Activated CD4-positive, alpha-beta T cell treated with anti-CD3 and anti-CD28 coated beads, Interleukin-2, amount 50 U/mL, for 24 hours (primary cell): Measurements from ENCODE around the gene CRYBB3.
"Not testable (repeated sequence)": the region's sequence is repeated elsewhere in the genome, so short reads cannot be mapped to it uniquely, and the experiment has no call there.

Experiments used
- DNase-seq, 2 donors: peaks; one replicate each; pipeline ENCODE4 v3.0.0-alpha.2; 2020; ENCODE audit warnings: low read depth in 1 of 2, low spot score in 1 of 2

CRYBB3 gene

DNA sequence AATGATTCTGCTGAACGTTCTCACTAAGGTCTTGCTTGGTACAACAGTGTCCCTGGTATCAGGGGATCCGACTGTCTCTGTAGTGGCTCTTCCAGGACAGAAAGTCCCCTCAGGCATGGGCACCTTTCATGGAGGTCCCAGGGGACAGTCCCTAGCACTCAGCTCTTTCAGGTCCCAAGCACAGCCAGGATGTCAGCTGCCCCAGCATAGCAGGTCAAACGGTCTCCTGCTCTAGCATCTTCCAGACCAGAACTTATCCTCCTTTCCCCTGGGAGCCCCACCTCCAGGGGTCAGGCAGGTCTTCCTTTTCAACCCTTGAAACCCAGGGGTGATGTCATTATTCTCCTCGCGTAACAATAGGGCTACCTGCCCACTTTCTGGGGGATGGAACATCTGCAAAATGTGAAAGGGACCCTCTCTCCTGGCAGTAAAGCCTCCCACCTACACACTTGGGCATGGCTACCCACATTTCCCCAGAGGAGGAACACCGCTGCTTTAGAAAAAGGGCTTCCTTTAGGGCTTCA, 24.7 kb upstream of the CRYBB3 start:
- no peak for DNase-seq

DNA sequence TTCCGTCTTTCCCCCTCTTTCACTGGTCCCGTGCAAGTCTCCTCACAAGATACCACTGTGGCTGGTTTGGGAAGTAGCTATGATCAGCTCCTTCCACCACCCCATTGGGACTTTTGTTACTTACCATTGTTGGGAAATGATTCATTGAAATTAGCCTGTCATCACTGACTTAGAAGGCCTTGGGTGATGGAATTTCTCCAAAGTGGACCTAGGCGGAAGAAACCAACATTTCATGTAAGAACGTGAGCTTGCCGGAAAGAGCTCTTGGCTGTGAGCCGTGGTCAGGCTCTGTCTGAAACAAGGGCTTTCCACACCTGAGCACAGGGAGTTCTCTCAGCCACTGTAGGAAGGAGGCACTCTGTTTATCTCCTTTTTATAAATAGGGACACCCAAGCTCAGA, 23.5 kb upstream of the CRYBB3 start:
- no peak for DNase-seq

DNA sequence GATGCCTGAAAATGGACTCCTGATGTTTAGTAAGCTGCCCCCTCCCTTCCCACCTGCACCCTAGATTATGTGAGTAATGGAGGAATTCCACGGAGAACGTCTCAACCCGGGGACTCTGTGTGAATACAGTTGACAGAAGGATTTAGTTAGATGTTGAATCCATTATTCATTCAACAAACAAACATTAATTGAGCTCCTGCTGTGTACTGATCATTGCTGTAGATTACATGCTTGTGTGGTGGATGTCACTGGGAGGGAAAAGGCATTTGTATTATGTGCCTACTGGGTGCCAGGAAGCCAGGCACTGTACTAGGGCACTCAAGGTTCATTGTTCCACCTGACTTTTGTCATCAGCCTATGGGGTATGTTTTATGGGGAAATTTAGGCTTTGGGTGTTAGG, 22.9 kb upstream of the CRYBB3 start:
- DNase-seq: no peak

DNA sequence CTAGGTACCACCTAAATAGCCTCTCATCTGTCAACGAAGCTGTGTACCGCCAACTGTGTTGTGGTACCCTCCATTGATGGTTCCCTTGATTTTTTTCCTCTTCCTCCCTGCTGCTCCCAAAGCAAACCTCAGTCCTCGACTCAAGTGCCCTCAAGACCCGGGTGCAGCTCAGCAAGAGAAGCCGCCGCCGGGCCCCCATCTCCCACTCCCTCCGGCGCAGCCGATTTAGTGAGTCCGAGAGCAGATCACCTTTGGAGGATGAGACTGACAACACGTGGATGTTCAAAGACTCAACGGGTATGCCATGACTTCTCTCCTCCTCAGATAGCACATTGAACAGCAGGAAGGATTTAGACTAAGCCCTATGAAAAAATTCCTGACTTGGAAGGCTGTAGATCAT, 22.4 kb upstream of the CRYBB3 start:
- no peak for DNase-seq

DNA sequence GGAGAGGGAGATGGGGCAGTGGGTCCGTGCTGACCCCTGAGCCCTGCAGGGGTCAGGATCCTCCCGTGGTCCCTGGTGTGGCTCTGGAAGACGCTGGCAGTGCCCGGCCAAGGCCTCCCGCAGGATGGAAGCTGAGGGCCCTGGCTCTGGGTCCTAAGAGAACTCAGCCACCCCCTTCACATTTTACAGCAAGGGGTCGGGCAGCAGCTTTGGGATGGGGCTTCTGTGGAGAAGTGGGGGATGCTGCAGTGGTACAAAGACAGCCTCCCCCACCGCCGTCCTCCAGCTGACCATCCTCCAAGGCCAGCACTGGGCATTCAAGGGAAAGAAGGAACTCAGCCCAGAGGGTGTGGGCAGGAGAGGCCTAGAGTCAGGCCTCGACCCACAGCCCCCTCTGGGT, 21.8 kb upstream of the CRYBB3 start:
- DNase-seq: no peak

DNA sequence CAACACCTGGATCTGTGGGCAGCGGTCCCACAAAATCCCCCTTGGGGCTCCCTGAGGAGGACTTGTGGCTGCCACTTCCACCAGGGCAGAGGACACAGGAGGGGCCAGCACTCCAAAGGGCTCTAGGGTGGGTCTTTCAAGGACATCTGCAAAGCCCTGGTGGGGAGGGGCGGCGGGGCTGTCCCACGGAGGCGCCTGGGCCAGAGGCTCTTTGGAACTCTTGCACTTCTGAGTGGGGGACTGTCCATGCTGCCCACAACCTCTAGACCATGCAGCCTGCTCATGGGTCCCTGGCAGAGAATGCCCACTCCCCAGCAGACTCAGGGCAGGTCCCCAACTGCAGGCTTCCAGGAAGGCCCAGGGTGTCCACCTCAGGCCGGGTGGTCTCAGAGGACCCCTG, 21.3 kb upstream of the CRYBB3 start:
- DNase-seq: not testable (repeated sequence)

DNA sequence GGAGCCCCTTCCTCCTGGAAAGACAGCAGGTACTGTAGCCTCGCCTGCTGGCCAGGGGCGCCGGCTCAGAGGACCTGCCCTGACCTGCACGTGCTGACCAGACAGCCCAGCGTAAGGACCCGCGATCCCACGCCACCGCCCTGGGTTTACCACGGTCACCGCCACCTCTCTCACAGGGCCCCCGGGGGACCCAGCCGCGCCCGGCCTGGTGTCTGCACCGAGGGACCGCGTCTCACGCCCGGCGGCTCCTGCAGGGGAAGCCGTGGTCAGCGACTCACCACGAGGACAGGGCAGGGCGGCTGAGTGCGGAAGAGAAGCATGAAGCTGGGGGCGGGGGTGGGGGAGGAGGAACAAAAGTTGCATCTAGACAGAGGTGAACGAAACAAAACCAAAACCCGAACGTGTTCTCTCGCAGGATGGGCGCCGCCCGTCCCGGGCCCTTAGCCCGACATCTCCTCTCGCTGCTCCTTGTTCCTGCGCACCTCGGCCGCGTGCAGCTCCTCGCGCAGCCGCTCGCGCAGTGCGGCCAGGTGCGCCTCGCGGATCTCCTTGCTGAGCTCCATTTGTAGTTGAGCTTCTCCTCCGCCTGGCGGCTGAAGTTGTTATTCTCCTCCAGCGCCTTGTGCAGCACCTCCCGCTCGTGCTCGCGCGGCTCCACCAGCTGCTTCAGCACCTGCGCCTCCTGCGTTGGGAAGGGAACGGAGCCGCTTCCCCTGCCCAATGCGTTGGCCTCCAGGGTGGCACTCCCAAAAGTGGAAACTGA, 20.6 kb upstream of the CRYBB3 start:
- not testable (repeated sequence) for DNase-seq

DNA sequence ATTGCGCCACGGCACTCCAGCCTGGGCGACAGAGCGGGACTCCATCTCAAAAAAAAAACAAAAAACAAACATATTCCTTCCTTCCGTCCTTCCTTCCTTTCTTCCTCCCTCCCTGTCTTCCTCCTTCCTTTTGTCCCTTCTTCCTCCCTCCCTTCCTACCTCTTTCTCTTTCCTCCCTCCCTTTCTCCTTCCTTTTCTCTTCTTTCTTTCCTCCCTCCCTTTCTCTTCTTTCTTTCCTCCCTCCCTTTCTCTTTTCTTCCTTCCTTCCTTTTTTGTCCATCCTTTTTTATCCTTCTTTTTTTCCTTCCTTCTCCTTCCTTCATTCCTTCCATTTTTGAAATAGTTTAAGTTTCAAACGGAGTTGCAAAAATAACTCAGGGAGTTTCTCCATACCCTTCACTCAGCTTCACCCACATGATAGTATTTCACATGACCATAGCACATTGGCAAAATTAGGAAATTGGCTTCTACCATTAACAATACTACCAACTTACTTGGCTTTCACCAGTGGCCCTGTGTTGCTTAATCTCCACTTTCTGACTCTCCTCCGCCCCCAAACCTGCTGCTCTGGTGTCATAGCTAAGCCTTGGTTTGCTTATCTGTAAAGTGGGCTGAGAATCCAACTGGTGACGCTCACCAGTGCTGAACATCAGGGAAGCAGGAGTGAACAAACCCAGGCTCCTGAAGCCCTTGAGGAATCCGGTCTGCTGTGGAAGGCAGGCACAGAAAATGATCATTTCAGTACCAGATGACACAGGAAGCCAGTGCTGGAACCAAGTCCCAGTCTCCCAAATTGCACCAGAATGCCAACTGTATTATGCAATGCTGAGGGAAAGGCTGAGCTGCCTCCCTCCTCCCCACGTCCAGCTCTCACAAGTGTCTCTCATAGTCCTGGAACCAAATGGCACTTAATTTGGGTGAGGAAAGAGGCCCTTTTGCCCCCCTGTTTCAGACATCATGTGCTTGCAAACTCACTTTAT, 17.2 kb upstream of the CRYBB3 start:
- DNase-seq: no peak

DNA sequence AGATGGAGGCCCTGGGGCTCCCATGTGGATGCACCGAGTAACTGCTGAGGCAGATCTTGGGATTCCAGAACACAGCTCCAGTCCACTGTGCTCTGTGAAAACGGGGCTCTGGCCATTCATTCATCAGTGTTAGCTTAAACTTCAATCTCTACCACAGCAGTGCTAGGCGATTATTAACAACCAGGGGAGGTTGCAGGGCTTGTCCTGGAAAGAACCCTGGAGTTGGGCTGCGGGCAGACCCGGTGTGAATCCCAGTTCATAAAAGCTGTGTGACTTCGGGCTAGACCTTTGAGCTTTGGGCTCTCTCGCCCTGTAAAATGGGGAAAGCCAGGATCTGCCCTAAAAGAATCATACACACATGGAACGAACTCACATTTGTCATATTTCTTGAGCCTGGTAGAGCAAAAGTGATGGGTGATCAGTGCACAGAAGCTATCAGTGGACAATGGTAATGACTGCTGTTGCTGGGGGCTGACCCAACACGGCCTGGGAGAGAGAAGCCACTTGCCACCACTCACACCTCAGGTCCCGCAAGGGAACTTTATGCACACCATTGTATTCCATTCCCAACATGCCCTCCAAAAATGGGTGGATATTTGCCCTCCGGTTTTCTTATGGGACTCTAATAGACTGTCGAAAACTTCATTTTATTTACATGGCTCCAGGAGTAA, 15.6 kb upstream of the CRYBB3 start:
- DNase-seq: no peak

DNA sequence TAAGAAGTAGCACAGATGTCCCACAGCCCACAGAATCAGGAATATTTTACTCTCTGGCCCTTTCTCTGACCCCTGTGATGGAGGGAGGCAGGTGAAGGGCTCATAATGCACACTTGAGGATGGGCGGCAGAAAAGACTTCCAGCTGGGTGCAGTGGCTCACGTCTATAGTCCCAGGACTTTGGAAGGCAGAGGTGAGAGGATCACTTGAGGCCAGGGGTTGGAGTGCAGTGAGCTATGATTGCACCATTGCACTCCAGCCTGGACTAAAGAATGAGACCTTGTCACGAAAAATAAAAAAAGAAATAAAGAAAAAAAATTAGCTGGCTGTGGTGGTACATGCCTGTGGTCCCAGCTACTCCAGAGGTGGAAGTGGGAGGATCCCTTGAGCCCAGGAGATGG, 13.5 kb upstream of the CRYBB3 start:
- no peak for DNase-seq

DNA sequence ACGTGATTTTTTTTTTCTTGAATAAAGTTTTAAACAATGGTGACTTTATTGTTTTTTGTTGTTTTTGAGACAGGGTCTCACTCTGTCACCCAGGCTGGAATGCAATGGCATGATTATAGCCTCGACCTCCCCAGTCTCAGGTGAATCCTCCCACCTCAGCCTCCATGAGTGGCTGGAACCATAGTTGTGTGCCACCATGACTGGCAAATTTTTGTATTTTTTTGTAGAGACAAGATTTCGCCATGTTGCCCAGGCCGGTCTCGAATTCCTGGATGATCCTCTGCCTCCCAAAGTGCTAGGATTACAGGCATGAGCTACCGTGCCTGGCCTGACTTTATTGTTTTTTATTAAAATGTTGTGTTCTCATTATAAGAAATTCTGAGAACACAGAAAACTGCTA, 12.2 kb upstream of the CRYBB3 start:
- no peak for DNase-seq

DNA sequence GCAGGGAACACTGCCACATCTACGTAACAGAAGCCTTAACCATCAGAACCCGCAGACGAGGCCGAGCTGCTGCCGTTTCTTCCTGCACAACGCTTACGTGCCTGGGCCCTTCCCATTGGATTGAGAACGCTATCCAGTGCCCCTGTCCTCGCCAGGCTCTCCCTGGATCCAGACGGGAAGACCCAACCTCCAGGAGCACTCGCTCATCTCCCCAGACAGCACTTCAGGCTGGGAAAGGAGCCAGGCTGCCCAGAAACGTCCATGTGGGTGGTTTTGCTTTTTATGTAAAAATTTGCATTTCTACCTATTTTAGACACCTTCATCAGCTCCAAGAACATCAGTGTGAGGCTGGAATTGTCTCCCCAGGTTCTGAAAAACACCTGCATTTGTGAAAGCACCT, 7.3 kb upstream of the CRYBB3 start:
- DNase-seq: no peak

DNA sequence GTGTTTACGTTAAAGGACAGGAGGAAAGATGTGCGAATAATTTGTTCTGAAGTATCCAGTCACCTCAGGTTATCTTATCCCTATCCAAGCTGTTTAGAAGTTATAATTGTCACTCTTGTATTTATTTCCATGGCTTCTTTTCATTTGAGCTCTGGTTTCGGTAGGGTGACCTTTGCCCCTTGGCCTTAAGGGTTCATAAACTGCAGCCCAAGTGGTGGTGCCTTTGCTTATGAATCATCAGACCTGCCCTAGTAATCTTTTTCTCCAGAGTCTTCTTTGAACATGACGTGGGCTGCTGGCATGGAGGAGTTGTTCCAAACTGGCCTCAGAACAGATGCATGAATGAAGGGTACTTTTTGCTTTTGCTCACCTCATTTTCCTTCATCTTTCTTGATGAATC, 6.5 kb upstream of the CRYBB3 start:
- DNase-seq: no peak

DNA sequence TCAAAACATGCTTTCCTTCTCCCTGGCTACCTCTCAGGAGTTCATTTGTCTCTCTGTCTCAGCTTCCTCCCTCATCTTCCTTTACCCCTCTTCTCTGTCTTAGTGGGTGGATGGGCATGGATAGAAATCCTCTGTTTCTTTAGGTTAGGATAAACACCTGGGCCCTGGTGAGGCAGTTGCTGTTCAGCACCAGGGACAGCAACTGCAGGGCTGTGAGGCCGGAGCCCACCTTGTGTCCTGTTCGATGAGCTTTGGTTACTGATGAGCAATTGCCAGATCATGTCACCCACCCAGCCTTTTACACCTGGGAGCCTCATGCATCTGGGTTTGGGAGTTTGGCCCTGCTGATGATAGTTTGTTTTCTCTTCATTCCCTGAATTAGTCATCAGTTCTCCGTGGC, 6.1 kb upstream of the CRYBB3 start:
- DNase-seq: no peak

DNA sequence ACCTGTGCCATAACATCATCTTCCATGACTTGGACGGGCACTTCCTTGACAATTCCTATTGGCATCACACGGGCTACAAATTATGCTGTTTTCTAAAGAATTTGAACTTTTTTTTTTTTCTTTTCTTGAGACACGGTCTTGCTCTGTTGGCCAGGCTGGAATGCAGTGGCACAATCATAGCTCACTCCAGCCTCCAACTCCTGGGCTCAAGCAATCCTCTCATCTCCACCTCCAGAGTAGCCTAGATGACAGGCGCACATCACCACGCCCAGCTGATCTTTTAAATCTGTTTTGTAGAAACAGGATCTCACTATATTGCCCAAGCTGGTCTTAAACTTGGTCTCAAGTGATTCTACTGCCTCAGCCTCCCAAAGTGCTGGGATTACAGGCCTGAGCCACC, 3.3 kb upstream of the CRYBB3 start:
- no peak for DNase-seq

DNA sequence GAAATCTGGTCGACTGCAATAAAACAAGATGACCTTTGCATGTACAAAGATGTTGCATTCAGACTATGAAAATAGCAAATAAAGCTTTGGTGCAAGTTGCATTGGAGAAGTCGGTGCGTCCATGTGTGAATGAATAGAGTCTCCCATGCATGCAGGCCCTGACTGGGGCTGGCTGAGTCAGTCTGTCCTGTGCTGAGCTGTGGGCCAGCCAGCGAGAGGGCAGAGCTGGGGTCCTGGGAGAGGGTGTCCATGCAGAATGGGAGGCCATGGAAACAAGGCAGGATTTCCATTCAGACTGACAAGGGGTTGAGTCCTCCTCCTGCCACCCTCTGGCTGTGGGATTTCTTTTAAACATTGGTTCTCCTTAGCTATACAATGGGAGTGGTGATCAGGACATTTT, 2.3 kb upstream of the CRYBB3 start:
- DNase-seq: no peak

DNA sequence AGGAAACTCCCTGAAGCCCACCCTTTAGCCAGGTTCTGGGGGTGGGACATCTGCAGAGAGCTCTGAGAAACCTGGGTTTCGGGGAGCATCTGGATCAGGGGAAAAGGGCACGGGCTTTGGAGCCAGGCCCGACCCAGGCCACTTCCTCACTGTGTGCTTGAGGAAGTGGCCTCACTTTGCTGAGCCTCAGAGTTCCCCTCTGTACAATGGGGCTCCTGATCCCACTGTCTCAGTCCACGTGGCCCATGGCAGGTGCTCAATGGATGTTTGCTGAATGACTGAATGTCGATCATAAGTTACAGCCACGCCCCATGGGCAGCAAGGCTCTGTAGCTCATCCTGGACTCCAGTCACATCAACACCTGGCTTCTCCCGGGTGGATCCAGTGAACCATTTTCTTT, 1.3 kb downstream of the CRYBB3 start:
- no peak for DNase-seq

DNA sequence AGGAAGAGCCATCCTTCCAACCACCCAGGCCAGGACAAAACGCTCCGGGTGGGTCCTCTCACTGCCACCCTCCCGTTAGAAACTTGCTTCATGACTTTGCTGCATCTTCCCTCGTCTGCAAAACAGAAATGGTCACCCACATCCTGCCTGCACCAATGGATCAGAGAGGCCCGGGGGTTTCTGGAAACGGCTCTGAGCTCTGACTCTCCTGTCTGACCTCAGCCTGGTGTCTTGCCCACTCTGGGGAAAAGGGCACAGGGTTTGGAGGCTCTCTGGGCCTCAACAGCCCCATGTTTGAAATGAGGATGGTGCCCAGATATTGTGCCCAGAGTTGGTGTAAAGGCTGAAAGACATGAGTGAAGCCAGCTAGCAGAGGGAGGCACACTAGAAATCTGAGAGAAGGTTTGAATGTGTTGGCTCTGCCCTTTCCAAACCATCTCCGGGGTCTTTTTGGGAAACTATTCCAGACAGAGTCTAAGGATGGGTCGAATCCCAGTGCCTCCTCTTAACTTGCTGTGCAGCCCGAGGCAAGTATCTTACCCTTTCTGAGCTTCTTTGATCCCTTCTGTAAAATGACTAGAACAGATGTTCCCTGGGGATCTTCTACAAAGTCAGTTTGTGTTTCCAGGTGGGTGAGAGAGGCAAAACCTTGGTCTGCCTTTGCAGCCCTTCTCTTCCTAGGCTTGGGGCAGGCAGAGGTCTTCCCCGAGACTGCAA, 2.1 kb downstream of the CRYBB3 start:
- no peak for DNase-seq

DNA sequence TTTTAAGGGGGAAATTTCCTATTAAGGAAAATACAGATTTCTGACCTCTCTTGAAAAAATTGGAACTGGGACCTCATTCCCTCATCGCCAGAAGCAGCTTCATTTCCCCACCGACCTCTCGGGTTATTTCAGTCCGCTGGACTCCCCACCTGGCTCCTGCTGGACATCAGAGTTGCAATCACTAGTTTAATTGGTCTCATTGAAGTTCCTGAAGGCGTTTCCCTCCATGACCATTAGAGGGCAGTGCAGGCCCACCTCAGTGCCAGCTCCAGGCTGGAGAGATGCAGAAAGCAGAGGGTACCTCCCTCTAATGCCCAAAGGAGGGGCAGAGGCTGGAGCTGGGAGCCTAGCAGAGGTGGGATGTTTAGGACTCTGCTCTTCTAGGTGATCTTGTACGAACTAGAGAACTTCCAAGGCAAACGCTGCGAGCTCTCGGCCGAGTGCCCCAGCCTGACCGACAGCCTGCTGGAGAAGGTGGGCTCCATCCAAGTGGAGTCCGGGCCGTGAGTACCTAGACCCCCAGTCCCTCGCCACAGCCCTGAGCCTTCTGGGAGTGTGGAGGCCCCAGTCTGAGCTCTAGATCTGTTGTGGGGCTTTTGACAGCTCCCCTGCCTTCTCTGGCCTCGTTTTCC, 2.7 kb downstream of the CRYBB3 start:
- DNase-seq: peak; percentile 24 to 45

DNA sequence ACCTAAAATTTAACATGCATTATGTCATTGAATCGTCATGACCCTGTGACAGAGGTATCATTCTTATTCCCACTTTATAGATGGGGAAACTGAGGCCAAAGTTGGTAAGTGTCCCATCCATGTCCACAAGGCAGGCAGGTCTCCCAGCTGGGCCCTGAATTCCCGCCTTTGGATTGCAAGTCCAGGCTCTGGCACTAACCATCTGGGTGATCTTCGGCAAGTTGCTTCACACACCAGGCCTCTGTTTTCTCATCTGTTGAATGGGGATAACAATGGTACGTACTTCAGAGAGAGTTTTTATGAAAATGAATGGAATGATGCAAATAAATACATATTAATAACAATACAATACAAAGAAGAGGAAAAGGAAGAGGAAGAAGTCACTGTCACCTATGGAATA, 3.4 kb downstream of the CRYBB3 start:
- no peak for DNase-seq
